RWPE2 (cell line): Measurements from ENCODE around the gene CASP4.

Experiments
- ATAC-seq: fragments of 200-7000 bp; cut with Tn5 transposase; 3 replicates; pipeline ENCODE4 v1.9.1; 2021; ENCODE audit warnings: low read depth
- DNase-seq: peaks from one replicate; pipeline ENCODE4 v3.0.0-alpha.2; 2020; ENCODE audit warnings: low spot score
- H3K27ac ChIP-seq: fragments of 450-650 bp; 2 replicates; pipeline ENCODE4 v1.5.1; 2017; ENCODE audit warnings: mild to moderate bottlenecking; ENCODE audit not compliant: poor library complexity, severe bottlenecking
- H3K27me3 ChIP-seq: fragments of 250-450 bp; sonication (Bioruptor Pico); 2 replicates; pipeline ENCODE4 v1.5.1; 2021; ENCODE audit warnings: mild to moderate bottlenecking, moderate library complexity; ENCODE audit not compliant: insufficient read depth, poor library complexity, severe bottlenecking
- H3K36me3 ChIP-seq: fragments of 250-450 bp; sonication (Bioruptor Pico); 2 replicates; pipeline ENCODE4 v1.5.1; 2020; ENCODE audit warnings: low read depth, mild to moderate bottlenecking, moderate library complexity
- H3K4me1 ChIP-seq: fragments of 250-450 bp; sonication (Bioruptor Pico); 2 replicates; pipeline ENCODE4 v1.5.1; 2021; ENCODE audit warnings: mild to moderate bottlenecking, moderate library complexity; ENCODE audit not compliant: insufficient read depth, poor library complexity, severe bottlenecking
- H3K4me3 ChIP-seq: fragments of 250-450 bp; sonication (Bioruptor Pico); 2 replicates; pipeline ENCODE4 v1.5.1; 2021; ENCODE audit warnings: mild to moderate bottlenecking, moderate library complexity; ENCODE audit not compliant: severe bottlenecking
- H3K9me3 ChIP-seq: fragments of 250-450 bp; sonication (Bioruptor Pico); 2 replicates; pipeline ENCODE4 v1.5.1; 2021; ENCODE audit warnings: mild to moderate bottlenecking, moderate library complexity; ENCODE audit not compliant: severe bottlenecking
- TF ChIP-seq, protein P1 (sequence below): fragments of 450-650 bp; IDR thresholded peaks from one replicate; pipeline ENCODE4 v1.5.1; 2017; ENCODE audit warnings: mild to moderate bottlenecking, moderate library complexity; ENCODE audit not compliant: poor library complexity, severe bottlenecking

Gene CASP4

DNA sequence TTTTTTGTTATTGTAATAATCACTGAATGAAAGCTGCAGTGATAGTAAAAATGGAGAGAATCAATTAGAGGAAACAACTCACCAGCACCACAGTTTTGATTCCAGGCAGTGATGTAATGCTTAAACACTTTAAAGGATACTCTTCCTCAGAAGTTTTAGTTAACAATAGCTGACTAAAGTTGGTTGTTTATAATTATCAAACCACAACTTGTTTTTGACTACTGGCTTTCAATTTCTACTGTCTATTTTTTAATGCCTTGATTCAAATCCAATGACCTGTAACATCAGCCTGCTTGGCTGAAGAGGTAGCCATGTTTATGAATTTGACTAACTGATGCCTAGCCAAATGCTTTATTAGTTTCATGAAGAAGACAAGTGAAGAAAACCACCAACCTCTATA lies 51.9 kb downstream of the CASP4 start:
- no peak for ATAC-seq
- no peaks in the 10 kb centered on the region for H3K9me3 ChIP-seq
- peaks cover 2% of the 10 kb centered on the region for H3K4me1 ChIP-seq
- no peak for DNase-seq
- H3K4me3 ChIP-seq = no peak overlapping the region
- no peak overlapping the region for H3K27ac ChIP-seq
- TF ChIP-seq, protein P1, sequence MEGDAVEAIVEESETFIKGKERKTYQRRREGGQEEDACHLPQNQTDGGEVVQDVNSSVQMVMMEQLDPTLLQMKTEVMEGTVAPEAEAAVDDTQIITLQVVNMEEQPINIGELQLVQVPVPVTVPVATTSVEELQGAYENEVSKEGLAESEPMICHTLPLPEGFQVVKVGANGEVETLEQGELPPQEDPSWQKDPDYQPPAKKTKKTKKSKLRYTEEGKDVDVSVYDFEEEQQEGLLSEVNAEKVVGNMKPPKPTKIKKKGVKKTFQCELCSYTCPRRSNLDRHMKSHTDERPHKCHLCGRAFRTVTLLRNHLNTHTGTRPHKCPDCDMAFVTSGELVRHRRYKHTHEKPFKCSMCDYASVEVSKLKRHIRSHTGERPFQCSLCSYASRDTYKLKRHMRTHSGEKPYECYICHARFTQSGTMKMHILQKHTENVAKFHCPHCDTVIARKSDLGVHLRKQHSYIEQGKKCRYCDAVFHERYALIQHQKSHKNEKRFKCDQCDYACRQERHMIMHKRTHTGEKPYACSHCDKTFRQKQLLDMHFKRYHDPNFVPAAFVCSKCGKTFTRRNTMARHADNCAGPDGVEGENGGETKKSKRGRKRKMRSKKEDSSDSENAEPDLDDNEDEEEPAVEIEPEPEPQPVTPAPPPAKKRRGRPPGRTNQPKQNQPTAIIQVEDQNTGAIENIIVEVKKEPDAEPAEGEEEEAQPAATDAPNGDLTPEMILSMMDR = no peak
- H3K36me3 ChIP-seq = no peaks in the 10 kb centered on the region
- H3K27me3 ChIP-seq = no peaks in the 10 kb centered on the region

DNA sequence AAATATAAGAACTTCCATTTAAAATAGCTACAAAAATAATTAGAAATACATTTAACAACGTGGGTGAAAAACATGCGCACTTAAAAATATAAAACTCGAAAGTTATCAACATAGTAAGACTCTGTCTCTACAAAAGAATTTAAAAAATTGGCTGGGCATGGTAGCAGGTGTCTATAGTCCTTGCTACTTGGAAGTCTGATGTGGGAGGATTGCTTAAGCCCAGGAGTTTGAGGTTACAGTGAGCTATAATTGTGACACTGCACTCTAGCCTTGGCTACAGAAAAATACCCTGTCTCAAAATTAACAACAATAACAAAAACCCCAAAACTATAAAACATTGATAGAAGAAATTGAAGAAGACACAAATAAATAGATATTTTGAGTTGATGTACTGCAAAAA lies 56.3 kb downstream of the CASP4 start:
- Histone ChIP-seq H3K27ac (no peak overlapping the region), H3K27me3 (no peaks in the 10 kb centered on the region), H3K9me3 (no peaks in the 10 kb centered on the region), H3K36me3 (no peaks in the 10 kb centered on the region), H3K4me1 (no peaks in the 10 kb centered on the region), H3K4me3 (no peak overlapping the region)
- DNase-seq (no peak), ATAC-seq (no peak)
- TF ChIP-seq, protein P1 = no peak

DNA sequence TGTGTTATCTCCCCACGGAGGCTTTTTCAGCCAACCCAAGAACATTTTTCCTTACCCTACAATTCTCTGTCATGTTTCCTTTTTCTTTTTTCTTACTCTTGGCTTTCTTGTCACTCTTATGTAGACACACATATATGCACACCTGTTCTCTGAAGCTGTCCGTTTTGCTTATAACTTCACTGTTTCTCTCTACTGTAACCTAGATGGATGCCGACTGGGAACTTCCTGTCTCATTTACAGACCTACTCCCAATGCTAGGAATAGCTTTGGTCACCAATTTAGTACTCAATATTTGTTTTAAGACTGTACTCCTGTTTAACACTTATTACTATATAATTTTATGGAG lies 60.2 kb downstream of the CASP4 start:
- DNase-seq (no peak), ATAC-seq (no peak)
- Histone ChIP-seq H3K4me1 (no peaks in the 10 kb centered on the region), H3K27ac (no peak overlapping the region), H3K27me3 (no peaks in the 10 kb centered on the region), H3K9me3 (no peaks in the 10 kb centered on the region), H3K4me3 (no peak overlapping the region), H3K36me3 (no peaks in the 10 kb centered on the region)
- TF ChIP-seq, protein P1 = no peak

DNA sequence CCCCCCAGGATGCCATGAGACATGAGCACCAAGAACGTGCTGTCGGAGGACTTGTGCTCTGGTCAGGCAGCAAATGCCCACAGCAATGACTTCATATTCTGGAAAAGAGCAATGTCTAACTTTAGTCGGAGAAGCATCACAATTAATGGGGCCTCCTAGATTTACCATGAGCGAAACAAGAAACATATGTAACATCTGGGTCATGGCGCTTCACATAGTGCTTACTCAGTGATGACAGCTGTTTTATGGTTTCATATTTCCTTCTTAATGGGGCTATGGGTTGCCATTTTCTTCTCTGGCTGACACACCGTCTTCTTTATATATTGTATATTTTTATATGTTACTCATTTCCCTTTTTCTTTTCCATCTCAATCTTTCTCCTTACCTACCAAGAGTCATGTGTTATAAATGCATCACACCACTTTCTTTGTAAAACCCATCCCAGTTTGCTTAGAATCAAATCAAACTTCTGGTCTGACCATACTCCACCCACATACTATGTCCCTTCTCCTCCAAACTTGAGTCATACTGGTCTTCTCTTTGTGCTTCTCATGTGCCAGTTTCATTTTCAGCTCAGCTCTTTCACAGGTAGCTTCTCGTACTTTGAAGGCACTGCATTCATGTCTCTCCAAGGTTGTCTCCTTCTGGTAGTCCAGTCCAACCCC lies 60.7 kb downstream of the CASP4 start:
- TF ChIP-seq, protein P1 = no peak
- no peaks in the 10 kb centered on the region for H3K9me3 ChIP-seq
- H3K4me1 ChIP-seq = no peaks in the 10 kb centered on the region
- H3K4me3 ChIP-seq = no peak overlapping the region
- H3K27me3 ChIP-seq = no peaks in the 10 kb centered on the region
- no peaks in the 10 kb centered on the region for H3K36me3 ChIP-seq
- DNase-seq = no peak
- ATAC-seq = no peak
- H3K27ac ChIP-seq = no peak overlapping the region

DNA sequence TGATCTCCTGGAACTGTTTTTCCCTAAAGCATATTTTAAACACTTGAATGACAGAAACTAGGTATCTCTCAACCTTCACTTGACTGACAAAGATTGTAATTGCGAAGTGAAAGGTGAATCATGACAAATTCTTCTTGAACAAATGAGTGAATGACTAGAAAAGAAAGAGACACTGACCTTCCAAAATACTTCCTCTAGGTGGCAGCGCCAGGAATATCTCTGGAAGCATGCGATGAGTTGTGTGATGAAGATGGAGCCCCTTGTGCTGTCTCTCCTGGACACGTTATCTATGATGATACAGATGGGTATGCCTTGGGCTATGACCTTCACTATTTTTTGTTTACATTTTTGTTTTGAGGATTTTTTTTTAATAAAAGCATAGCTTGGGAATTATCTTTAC lies 63.1 kb downstream of the CASP4 start:
- ATAC-seq (no peak), DNase-seq (no peak)
- no peaks in the 10 kb centered on the region for H3K9me3 ChIP-seq
- H3K36me3 ChIP-seq = no peaks in the 10 kb centered on the region
- H3K4me1 ChIP-seq = no peaks in the 10 kb centered on the region
- TF ChIP-seq, protein P1 = peak; percentile 22
- H3K27me3 ChIP-seq = no peaks in the 10 kb centered on the region
- no peak overlapping the region for H3K27ac ChIP-seq
- H3K4me3 ChIP-seq = no peak overlapping the region
